ENCODE data around the gene PIEZO2.
"Not testable (repeated sequence)": the region's sequence is repeated elsewhere in the genome, so short reads cannot be mapped to it uniquely, and the experiment has no call there.

PIEZO2 gene

GRCh38 chr18:10928011-10928771 lies 221.2 kb downstream of the PIEZO2 start:
- no peak for DNase-seq (ENCODE audit: low read depth)

DNA sequence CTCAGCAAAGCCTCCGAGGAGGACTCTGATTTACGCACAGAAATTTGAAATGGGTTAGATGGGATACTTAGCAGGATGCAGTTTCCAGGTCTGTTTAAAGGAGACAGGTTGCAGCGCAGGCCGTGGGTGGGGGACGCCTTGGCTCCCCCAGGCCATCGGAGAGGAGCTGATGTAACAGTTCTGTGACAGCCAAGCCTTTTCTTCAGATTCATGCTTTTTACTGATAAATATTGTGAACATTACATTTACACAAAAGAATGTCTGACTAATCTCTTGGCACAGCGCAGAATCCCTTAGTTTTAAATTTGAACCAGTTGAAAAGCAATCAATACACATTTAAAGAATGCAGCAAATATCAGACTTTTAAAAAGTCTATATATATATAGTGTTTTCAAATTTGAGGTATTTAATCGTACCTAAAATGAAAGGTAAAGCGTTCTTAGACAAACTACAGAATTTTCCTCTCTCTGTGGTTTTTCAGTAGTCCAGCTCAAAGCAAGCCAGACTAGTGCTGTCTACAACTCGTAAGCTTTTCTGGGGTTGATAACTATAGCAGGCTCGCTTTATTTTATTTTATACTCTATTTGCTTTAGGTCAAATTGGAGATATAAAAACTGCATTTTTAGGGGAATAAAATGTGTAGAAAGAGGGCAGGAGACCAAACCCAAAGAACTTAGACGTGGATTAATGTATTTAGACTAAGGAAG lies 221.9 kb downstream of the PIEZO2 start:
- no peak for DNase-seq (ENCODE audit: low read depth)

GRCh38 chr18:10926621-10927161 lies 222.7 kb downstream of the PIEZO2 start:
- no peak for DNase-seq (ENCODE audit: low read depth)

- no peak for DNase-seq (ENCODE audit: low read depth)
Measured at GRCh38 chr18:10924290-10924689, 225.1 kb downstream of the PIEZO2 start.

GRCh38 chr18:10923551-10924070 lies 225.8 kb downstream of the PIEZO2 start:
- DNase-seq (ENCODE audit: low read depth) = no peak

DNA sequence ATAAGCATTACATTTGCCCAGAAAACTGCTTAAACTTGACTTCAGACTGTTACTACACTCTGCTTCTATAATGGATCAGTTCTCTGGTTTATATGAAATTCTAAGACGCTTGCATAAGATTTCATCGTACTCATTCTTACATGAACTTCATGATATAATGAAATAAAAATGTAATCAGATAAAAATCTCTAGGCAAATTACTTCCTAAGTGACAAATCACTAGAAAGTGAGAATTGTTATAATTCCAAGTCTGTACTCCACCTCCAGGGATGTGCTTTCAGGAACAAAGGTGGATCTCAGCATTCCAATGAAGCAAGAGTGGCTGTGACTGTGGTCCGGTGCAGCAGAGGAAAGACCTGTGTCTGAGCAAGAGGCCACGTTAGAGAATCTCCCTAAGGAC lies 226.2 kb downstream of the PIEZO2 start:
- no peak for DNase-seq (ENCODE audit: low read depth)

DNA sequence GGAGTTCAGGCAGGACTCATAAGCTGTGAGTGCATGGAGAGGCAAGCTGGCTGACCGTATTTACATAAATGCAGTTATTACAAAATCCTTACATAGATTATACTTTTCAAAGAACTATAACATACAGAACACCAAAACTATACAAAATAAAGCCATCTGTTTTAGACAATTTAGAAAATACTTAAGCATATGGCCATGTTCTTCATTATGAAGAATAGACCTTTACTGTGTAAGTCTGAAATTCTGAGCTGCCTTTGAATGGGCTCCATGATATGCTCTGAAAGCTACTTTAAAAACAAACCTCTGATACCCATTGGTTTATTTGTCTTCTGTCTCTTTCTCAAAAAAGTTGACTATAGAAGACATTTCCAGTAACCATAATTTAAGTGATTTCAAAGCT lies 226.7 kb downstream of the PIEZO2 start:
- not testable (repeated sequence) for DNase-seq (ENCODE audit: low read depth)

DNA sequence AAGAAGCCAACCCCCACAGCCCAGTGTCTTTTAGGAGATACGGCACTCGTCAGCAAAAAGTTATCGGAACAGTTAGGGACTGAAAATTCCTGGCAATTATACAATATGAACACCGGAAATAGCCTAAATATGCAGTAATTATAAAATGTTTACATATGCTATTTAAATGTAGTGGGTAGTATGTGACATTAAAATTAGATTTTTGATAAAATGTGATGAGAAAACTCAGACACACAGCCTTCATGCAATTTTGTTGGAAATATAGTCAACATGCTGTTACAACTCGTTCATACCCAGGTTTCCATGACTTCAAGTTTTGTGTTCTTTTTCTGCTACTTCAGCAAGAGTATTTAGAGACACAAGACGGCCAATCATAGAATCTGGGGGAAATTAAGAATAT lies 229.1 kb downstream of the PIEZO2 start:
- DNase-seq (ENCODE audit: low read depth) = not testable (repeated sequence)

DNA sequence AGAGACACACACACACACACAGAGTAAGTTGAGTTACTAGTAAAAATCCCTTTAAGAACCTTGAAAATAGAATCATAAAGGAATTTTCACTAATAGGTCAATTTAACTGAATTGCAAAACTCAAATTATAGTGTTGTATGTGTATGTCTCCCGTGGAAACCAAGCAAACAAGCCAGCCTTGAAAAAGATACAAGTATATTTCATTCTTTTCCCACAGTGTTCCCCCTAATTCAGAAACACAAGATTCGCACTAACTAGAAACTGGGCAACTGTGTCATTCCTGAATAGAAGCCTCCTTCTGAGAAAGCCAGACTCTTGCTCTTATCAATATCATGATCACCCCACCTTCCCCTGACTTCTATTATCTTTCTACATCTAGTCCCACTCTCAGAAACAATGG lies 229.5 kb downstream of the PIEZO2 start:
- DNase-seq (ENCODE audit: low read depth) = no peak

DNA sequence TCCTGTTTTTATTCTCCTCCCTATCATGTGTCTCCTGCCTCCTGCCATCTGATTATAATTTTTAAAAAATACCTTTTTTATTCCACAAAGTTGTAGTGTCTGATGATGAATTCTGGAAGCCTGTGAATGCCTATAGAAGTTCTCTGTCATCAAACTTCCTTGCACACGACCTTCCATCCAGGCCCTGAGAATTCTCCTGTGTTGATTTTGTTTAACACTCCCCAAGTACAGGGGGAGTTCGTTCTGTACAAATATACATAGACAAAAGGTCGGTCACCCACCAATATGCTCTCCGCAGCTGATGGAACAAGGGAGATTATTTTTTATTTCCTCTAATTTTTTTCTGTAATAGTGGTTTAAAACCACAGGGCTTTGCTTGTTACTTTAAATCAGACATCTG lies 232.5 kb downstream of the PIEZO2 start:
- DNase-seq (ENCODE audit: low read depth) = no peak

GRCh38 chr18:10916387-10916786 lies 233.0 kb downstream of the PIEZO2 start:
- DNase-seq (ENCODE audit: low read depth) = no peak

DNA sequence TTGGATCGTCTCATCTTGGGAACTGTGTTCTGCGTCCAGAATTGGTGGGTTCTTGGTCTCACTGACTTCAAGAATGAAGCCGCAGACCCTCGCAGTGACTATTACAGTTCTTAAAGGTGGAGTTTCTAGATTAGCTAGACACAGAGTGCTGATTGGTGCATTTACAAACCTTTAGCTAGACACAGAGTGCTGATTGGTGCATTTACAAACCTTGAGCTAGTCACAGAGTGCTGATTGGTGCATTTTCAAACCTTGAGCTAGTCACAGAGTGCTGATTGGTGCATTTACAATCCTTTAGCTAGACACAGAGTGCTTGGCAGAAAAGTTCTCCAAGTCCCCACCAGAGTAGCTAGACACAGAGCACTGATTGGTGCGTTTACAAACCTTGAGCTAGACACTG lies 233.6 kb downstream of the PIEZO2 start:
- not testable (repeated sequence) for DNase-seq (ENCODE audit: low read depth)

DNA sequence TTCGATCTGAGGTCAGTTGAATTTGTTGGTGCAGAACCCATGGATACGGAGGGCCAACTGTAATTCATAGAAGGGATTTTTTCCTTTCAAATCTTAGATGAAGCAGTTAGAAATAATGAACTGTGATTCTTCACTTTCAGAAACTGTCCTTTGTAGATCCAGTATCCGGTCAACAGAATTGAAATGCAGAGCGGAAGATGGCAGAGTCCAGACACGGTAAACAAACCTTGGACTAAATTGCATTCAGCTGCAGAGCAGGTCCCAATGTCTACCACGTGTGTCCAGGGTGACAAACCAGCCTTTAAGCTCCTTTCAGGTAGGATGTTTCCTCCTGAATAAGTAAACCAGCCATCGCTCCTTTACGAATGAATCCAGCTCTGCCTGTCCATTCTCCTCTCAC lies 234.8 kb downstream of the PIEZO2 start:
- not testable (repeated sequence) for DNase-seq (ENCODE audit: low read depth)

- no peak for DNase-seq (ENCODE audit: low read depth)
Measured at GRCh38 chr18:10913919-10914318, 235.4 kb downstream of the PIEZO2 start.

GRCh38 chr18:10912790-10913545 lies 236.4 kb downstream of the PIEZO2 start:
- no peak for DNase-seq (ENCODE audit: low read depth)

DNA sequence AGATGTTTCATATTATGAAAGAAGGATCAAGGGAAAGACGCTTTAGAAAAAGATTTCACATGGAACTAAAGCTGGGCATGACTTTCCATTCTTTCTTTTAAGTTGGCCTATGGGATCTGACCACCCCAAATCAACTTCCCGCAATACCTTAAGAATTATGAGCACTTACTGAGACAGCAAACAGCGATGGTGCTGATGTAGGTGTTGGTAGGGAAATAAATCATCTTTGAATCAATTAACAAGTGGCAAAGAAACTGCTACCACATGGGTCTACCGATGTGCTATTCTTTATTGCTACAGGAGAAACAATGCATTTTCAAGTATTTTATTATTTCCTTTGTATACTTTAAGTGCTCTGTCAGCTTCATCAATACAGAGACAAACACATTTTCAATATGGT lies 239.6 kb downstream of the PIEZO2 start:
- DNase-seq (ENCODE audit: low read depth) = no peak

GRCh38 chr18:10908760-10909159 lies 240.6 kb downstream of the PIEZO2 start:
- DNase-seq (ENCODE audit: low read depth) = no peak

- DNase-seq (ENCODE audit: low read depth) = no peak
Measured at GRCh38 chr18:10907749-10908148, 241.6 kb downstream of the PIEZO2 start.

DNA sequence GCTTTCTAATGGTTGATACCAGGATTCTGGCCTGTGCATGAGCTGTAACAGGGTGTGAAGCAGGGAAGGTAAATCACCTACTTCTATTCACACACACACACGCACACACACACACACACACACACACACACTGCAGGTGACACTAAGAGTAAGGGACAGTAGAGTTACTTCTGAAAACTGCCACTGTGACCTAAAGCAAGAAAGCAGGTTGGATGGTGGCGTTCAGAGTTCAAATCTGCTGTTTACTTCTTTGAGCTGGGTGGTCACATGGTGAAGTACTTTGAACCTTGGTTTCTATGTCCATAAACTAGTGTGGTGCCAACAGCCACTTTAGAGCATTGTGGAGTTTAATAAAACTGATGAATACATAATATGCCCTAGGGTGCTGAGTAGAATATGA lies 248.0 kb downstream of the PIEZO2 start:
- no peak for DNase-seq (ENCODE audit: low read depth)

- no peak for DNase-seq (ENCODE audit: low read depth)
Measured at GRCh38 chr18:10900435-10900834, 248.9 kb downstream of the PIEZO2 start.

DNA sequence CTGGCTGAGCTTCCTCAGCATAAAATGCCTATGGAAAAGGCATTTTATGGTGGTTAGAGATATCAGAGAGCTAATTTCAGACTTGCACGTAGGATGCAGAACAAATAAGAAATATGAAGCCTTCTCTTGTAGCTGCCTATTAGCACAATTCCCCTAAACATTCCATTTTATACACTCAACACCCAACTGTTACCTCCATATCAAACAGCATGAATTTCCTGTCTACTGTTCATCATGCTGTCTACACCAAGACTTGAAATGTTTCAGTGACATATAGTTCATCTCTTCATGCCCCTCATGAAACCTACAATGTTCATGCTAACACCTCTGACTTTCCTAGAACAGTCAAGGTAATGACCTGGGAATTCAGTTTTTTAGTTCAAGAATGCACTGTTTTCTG lies 249.9 kb downstream of the PIEZO2 start:
- DNase-seq (ENCODE audit: low read depth) = no peak

DNA sequence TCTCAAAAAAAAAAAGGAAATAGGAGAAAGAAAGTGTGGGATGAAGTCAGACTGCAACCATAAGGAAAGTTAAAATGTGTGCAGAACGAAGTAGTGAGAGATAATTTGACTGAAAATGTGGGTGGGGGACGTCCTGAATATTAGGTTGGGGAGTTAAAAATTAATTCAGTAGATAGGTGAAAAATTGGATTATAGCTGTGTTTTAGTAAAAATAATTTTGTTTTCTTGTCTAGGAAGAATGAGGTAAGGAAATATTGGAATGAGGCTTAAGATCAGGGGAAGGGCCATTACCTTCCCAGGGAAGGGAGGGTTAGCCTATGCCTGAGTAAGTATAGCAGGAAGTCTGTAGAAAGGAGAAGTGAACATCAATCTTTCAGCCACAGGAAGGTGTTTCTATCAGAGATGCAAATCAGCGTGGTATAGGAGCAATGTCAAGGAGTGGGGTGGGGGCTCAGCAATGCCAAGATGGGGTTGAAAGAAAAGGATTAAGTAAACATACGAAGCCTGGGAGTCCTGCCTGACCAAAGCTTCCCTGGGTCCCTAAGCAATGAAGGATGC lies 250.9 kb downstream of the PIEZO2 start:
- no peak for DNase-seq (ENCODE audit: low read depth)
